AG10803 (cell line): Measurements from ENCODE around the gene KIF16B.

Experiments used
- DNase-seq: peaks from one replicate; pipeline ENCODE4 v3.0.0; 2010; ENCODE audit warnings: low read depth
- H3K4me3 ChIP-seq: 2 replicates; pipeline ENCODE4 v1.5.1; 2011; ENCODE audit warnings: mild to moderate bottlenecking, low read length, control low read depth
- CTCF ChIP-seq: conservative IDR thresholded peaks from 2 replicates; pipeline ENCODE4 v1.5.1; 2011; ENCODE audit warnings: mild to moderate bottlenecking, low read length, control low read depth, inconsistent platforms

The KIF16B gene

GRCh38 chr20:16428112-16428511, 145.1 kb downstream of the KIF16B start:
- TF ChIP-seq CTCF = no peak
- no peak overlapping the region for H3K4me3 ChIP-seq
- DNase-seq = no peak

GRCh38 chr20:16427571-16427970, 145.7 kb downstream of the KIF16B start:
- DNase-seq = no peak
- TF ChIP-seq CTCF = no peak
- H3K4me3 ChIP-seq = no peak overlapping the region

GRCh38 chr20:16424780-16425179, 148.5 kb downstream of the KIF16B start:
- no peak overlapping the region for H3K4me3 ChIP-seq
- DNase-seq = no peak
- TF ChIP-seq CTCF = no peak

DNA sequence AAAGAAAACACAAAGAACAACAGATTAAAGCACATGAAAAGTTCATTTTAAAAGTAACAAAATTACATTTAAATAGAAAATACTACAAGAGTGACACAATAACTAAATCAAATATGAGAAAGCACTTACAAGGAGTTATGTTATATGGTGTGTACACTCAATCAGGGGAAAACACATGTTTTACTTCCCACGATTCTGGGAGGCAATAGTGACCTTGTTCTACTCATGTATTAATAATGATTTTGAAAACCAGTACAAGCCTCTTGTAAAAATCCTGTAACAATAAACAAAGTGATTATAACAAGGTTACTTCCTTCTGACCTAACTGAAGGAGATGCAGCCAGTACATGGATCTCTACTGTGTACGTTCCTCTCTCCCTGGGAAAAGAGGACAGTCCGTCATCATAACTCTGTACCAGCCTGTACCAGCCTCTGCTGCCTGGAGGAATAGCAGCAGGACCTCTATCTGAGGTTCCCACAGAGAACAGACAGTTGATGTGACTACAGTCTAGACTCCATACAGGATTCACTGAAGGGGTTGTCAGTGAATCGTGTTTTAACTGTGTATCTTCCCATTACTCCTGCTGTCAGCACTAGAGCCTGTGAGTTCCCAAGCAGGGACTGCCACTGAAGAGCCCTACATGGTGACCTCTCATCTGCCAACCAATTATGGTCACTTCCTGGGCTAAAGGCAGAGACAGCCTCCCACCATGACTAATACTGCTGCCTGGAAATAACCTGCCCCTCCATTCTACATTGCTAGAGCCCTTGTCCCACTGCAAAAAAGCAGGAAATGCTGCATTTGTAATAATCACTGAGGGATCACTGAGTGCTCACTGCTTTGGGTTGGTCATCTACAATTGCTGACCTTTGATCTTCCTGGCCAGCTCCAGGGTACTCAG, 149.7 kb downstream of the KIF16B start:
- no peak for TF ChIP-seq CTCF
- no peak for DNase-seq
- H3K4me3 ChIP-seq = no peak overlapping the region

DNA sequence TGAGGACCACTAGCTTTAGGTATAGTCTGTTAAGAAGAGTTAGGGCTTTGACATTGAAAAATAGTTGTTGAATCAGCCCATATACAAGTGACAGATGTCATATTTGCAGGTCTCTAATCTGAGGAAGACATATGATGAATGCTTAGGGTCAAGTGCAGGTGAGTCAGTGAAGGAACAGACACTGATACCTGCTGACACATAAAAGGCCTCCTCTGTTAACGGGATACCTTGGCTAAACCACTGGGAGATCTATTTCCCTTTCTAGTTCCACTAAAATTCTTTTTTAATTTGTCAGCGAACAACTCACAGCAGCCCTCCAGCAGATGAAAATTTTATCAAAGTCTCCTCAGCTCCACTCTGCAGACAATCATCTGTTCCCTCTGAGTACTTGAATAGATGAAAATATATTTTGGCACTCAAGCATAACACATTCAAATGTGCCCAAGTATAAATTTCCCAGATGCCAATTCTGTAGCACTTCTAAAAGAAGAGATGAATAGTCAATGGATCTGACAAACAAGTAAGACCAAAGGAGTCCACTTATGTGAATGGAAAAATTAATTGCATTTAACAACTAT, 154.0 kb downstream of the KIF16B start:
- DNase-seq = no peak
- no peak for TF ChIP-seq CTCF
- no peak overlapping the region for H3K4me3 ChIP-seq

- TF ChIP-seq CTCF = no peak
- H3K4me3 ChIP-seq = no peak overlapping the region
- DNase-seq = no peak
Measured at GRCh38 chr20:16418616-16419015, 154.6 kb downstream of the KIF16B start.

- no peak for DNase-seq
- no peak overlapping the region for H3K4me3 ChIP-seq
- TF ChIP-seq CTCF = no peak
Measured at GRCh38 chr20:16417001-16417400, 156.2 kb downstream of the KIF16B start.
